ENCODE data around the gene PWP1. TPM values are rescaled to one million over a fixed set of nuclear protein-coding genes. Genes with fewer than 3 reads are reported as not detected.

The PWP1 gene
- total and polyA plus RNA-seq, 9 of the 15 experiments (the other 6 are each of a cell fraction or from before 2014, with no cell fraction given), result 61.6 to 401 (median 111) TPM

DNA sequence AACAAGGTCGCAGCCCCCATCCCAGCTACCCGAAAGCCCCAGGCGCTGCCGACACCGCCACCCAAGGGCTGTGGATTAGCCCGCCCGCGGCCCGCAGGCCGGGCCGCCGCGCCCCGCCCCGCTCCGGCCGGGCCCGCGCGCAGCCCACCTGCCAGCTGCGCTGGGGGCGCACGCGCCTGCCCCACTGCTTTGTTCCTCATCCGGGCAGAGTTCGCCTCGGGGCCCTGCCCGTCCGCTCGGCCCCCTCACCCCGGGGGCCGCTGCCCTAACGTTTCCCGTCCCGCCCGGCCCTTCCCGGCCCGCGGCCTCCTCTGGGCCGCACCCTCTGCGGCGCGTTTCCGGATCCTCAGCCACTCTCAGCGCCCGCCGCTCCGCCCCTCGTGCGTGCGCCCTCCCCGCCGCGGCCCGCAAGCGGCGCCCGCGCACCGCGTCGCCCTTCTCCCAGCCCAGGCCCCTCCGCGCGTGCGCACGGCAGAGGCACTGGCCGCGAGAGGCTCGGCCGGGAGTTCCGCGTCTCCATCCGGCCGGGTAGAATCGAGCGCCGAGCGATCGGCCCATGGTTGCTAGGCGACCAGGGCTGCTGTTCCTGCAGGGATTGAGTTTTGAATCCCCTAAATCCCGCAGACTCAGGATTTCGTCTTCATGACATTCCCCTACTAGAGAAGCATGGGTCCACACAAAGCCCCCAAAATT, 75.4 kb downstream of the PWP1 start, which contains the start of gene PRDM4 (continued):
- TF ChIP-seq SREBF1 (IDR thresholded peaks at IDR 0.05; ENCODE audit: borderline replicate concordance, low read depth, low read length) (no peak), GATA2 (CRISPR knock-in tag; IDR thresholded peaks at IDR 0.05) (no peak), PYGO2 (tag; IDR thresholded peaks at IDR 0.05) (no peak), CCAR2 (IDR thresholded peaks at IDR 0.05; ENCODE audit: low read depth, low read length) (no peak), MCM2 (IDR thresholded peaks at IDR 0.05; ENCODE audit: low read depth) (no peak), TAF1 (IDR thresholded peaks at IDR 0.05; ENCODE audit: control insufficient read depth, extremely low read depth, insufficient read depth, low read length, severe bottlenecking) (peak; percentile 58), USF2 (CRISPR knock-in tag; IDR thresholded peaks at IDR 0.05) (no peak), PTBP1 (IDR thresholded peaks at IDR 0.05; ENCODE audit: low read depth, low read length) (no peak), KDM4B (IDR thresholded peaks at IDR 0.05; ENCODE audit: borderline replicate concordance in 2 of 2, low read depth in 1 of 2) (no peak), CREBBP (IDR thresholded peaks at IDR 0.05; ENCODE audit: low read depth, low read length) (no peak), ILK (tag; IDR thresholded peaks at IDR 0.05; ENCODE audit: borderline replicate concordance, low read depth) (no peak), ZNF707 (CRISPR knock-in tag; conservative IDR thresholded peaks at IDR 0.05) (no peak), ZNF764 (CRISPR knock-in tag; IDR thresholded peaks at IDR 0.05; ENCODE audit: low read depth) (no peak), FOXA3 (CRISPR knock-in tag; conservative IDR thresholded peaks at IDR 0.05 in 1 of 2, IDR thresholded peaks at IDR 0.05 in 1 of 2) (no peak), ZNF217 (CRISPR knock-in tag; IDR thresholded peaks at IDR 0.05) (no peak), ARID1B (IDR thresholded peaks at IDR 0.05) (no peak), ZNF408 (CRISPR knock-in tag; IDR thresholded peaks at IDR 0.05; ENCODE audit: low read depth) (no peak)
- TF ChIP-seq, protein P1, sequence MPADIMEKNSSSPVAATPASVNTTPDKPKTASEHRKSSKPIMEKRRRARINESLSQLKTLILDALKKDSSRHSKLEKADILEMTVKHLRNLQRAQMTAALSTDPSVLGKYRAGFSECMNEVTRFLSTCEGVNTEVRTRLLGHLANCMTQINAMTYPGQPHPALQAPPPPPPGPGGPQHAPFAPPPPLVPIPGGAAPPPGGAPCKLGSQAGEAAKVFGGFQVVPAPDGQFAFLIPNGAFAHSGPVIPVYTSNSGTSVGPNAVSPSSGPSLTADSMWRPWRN (IDR thresholded peaks at IDR 0.05; ENCODE audit: low read depth), result no peak
- TF ChIP-seq, protein P2, sequence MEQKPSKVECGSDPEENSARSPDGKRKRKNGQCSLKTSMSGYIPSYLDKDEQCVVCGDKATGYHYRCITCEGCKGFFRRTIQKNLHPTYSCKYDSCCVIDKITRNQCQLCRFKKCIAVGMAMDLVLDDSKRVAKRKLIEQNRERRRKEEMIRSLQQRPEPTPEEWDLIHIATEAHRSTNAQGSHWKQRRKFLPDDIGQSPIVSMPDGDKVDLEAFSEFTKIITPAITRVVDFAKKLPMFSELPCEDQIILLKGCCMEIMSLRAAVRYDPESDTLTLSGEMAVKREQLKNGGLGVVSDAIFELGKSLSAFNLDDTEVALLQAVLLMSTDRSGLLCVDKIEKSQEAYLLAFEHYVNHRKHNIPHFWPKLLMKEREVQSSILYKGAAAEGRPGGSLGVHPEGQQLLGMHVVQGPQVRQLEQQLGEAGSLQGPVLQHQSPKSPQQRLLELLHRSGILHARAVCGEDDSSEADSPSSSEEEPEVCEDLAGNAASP (IDR thresholded peaks at IDR 0.05), result no peak
- TF ChIP-seq, protein P3, sequence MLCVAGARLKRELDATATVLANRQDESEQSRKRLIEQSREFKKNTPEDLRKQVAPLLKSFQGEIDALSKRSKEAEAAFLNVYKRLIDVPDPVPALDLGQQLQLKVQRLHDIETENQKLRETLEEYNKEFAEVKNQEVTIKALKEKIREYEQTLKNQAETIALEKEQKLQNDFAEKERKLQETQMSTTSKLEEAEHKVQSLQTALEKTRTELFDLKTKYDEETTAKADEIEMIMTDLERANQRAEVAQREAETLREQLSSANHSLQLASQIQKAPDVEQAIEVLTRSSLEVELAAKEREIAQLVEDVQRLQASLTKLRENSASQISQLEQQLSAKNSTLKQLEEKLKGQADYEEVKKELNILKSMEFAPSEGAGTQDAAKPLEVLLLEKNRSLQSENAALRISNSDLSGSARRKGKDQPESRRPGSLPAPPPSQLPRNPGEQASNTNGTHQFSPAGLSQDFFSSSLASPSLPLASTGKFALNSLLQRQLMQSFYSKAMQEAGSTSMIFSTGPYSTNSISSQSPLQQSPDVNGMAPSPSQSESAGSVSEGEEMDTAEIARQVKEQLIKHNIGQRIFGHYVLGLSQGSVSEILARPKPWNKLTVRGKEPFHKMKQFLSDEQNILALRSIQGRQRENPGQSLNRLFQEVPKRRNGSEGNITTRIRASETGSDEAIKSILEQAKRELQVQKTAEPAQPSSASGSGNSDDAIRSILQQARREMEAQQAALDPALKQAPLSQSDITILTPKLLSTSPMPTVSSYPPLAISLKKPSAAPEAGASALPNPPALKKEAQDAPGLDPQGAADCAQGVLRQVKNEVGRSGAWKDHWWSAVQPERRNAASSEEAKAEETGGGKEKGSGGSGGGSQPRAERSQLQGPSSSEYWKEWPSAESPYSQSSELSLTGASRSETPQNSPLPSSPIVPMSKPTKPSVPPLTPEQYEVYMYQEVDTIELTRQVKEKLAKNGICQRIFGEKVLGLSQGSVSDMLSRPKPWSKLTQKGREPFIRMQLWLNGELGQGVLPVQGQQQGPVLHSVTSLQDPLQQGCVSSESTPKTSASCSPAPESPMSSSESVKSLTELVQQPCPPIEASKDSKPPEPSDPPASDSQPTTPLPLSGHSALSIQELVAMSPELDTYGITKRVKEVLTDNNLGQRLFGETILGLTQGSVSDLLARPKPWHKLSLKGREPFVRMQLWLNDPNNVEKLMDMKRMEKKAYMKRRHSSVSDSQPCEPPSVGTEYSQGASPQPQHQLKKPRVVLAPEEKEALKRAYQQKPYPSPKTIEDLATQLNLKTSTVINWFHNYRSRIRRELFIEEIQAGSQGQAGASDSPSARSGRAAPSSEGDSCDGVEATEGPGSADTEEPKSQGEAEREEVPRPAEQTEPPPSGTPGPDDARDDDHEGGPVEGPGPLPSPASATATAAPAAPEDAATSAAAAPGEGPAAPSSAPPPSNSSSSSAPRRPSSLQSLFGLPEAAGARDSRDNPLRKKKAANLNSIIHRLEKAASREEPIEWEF (CRISPR knock-in tag; IDR thresholded peaks at IDR 0.05), result no peak
